AG10803 (cell line): Measurements from ENCODE around the gene CNFN.

Experiments used
- DNase-seq: peaks from one replicate; pipeline ENCODE4 v3.0.0; 2010; ENCODE audit warnings: low read depth
- H3K4me3 ChIP-seq: 2 replicates; pipeline ENCODE4 v1.5.1; 2011; ENCODE audit warnings: mild to moderate bottlenecking, low read length, control low read depth
- CTCF ChIP-seq: conservative IDR thresholded peaks from 2 replicates; pipeline ENCODE4 v1.5.1; 2011; ENCODE audit warnings: mild to moderate bottlenecking, low read length, control low read depth, inconsistent platforms

The CNFN gene

GRCh38 chr19:42374826-42375376, 15.2 kb downstream of the CNFN start:
- H3K4me3 ChIP-seq: no peak overlapping the region
- TF ChIP-seq CTCF: no peak
- no peak for DNase-seq

- no peak overlapping the region for H3K4me3 ChIP-seq
- DNase-seq: no peak
- TF ChIP-seq CTCF: no peak
Measured at GRCh38 chr19:42370626-42371175, 19.4 kb downstream of the CNFN start.

GRCh38 chr19:42370068-42370520, 20.0 kb downstream of the CNFN start:
- TF ChIP-seq CTCF: no peak
- DNase-seq: no peak
- H3K4me3 ChIP-seq: no peak overlapping the region

GRCh38 chr19:42369433-42370067, 20.5 kb downstream of the CNFN start:
- no peak overlapping the region for H3K4me3 ChIP-seq
- no peak for TF ChIP-seq CTCF
- no peak for DNase-seq

- DNase-seq: no peak
- TF ChIP-seq CTCF: no peak
- no peak overlapping the region for H3K4me3 ChIP-seq
Measured at GRCh38 chr19:42368765-42369164, 21.3 kb downstream of the CNFN start.

GRCh38 chr19:42368360-42368759, 21.7 kb downstream of the CNFN start:
- TF ChIP-seq CTCF: no peak

GRCh38 chr19:42367929-42368328, 22.2 kb downstream of the CNFN start:
- no peak for TF ChIP-seq CTCF
- H3K4me3 ChIP-seq: no peak overlapping the region
- no peak for DNase-seq

More at GRCh38 chr19:42368360-42368759, 21.7 kb downstream of the CNFN start:
- H3K4me3 ChIP-seq: no peak overlapping the region
- no peak for DNase-seq
